GM13976 (cell line): ENCODE results near the gene NLRC5.

Source experiments
- DNase-seq: peaks from one replicate; pipeline ENCODE4 v3.0.0; 2012; ENCODE audit warnings: low spot score
- in situ Hi-C: fragments of 300-500 bp; cut with MboI; formaldehyde crosslinking; loops from one replicate; pipeline ENCODE4 v1.12.0; 2022; ENCODE audit warnings: low sequenced_read_pairs, mixed read lengths, inconsistent platforms; ENCODE audit not compliant: unreplicated experiment
- TF ChIP-seq, protein P1 (sequence below): IDR thresholded peaks from 2 replicates; pipeline ENCODE4 v1.5.1; 2012; ENCODE audit warnings: borderline replicate concordance, mild to moderate bottlenecking; ENCODE audit not compliant: insufficient read depth; ENCODE audit errors: extremely low read depth, missing control alignments, control extremely low read depth

The NLRC5 gene

DNA sequence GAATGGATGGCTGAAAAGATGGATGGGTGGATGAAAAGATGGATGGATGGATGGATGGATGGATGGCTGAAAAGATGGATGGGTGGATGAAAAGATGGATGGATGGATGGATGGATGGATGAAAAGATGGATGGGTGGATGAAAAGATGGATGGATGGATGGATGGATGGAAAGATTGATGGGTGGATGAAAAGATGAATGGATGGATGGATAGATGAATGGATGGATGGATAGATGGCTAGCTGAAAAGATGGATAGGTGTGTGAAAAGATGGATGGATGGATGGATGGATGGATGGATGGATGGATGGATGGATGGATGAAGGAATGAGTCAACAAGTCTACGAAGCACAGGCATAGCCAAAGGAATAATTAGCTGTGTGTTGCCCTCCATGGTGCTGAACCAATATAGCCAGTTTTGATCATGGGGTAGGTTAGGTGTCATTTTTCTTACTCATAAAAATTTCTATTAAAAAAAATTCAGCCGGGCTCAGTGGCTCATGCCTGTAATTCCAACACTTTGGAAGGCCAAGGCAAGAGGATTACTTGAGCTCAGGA, 41.1 kb downstream of the NLRC5 start:
- no peak for DNase-seq
- in situ Hi-C loops = no loop called here
- TF ChIP-seq, protein P1, sequence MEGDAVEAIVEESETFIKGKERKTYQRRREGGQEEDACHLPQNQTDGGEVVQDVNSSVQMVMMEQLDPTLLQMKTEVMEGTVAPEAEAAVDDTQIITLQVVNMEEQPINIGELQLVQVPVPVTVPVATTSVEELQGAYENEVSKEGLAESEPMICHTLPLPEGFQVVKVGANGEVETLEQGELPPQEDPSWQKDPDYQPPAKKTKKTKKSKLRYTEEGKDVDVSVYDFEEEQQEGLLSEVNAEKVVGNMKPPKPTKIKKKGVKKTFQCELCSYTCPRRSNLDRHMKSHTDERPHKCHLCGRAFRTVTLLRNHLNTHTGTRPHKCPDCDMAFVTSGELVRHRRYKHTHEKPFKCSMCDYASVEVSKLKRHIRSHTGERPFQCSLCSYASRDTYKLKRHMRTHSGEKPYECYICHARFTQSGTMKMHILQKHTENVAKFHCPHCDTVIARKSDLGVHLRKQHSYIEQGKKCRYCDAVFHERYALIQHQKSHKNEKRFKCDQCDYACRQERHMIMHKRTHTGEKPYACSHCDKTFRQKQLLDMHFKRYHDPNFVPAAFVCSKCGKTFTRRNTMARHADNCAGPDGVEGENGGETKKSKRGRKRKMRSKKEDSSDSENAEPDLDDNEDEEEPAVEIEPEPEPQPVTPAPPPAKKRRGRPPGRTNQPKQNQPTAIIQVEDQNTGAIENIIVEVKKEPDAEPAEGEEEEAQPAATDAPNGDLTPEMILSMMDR = no peak

DNA sequence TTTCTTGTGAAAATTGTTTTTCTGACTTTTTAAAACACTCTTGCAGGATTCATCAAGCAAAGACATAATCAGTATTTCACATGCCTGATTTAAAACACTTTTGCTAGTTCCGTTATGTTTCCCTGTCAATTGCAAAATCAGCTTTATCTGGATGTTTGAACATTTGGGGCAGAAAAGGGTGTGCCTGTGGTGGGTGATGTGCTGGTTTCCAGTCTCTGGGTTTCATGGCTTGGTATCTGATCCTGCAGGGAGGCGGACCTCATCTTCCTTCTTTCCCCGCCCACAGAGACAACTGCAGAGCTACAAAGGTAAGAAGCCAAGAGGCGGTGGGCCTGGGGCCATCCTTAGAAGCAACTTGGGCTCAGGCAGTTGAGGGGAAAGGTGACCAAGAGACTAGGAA, 41.8 kb downstream of the NLRC5 start:
- in situ Hi-C loops = no loop called here
- no peak for DNase-seq
- TF ChIP-seq, protein P1 = no peak

DNA sequence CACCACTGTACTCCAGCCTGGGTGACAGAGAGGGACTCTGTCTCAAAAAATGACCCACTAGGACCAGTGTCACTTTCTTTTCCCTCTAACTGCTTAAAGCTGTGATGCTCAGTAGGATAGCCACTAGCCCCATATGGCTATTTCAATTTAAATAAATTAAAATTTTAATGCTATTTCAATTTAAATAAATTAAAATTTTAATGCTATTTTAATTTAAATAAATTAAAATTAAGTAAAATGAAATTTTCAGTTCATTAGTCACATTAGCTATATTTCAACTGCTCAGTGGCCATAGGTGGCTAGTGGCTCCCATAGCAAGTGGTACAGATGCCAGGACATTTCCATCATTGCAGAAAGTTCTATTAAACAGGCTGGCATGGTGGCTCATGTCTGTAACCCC, 43.0 kb downstream of the NLRC5 start:
- in situ Hi-C loops = no loop called here
- TF ChIP-seq, protein P1 = no peak
- DNase-seq = no peak

DNA sequence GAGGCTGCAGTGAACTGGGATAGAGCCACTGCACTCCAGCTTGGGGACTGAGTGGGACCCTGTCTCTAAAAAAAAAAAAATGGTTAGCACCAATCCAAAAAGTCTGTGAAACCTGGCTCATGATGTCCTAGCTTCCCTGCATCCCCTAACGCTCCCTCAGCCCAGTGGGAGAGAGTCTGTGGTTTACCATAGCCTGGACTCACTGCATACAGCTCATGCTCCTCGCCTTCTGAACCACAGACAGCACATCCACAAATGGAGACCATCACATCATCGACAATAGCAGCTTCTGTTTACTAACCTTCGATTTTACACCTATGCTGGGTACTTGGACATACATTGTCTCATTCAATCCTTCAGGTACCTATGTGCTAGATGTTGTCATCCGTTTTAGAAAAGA, 43.6 kb downstream of the NLRC5 start:
- no peak for DNase-seq
- in situ Hi-C loops = no loop called here
- TF ChIP-seq, protein P1 = no peak

DNA sequence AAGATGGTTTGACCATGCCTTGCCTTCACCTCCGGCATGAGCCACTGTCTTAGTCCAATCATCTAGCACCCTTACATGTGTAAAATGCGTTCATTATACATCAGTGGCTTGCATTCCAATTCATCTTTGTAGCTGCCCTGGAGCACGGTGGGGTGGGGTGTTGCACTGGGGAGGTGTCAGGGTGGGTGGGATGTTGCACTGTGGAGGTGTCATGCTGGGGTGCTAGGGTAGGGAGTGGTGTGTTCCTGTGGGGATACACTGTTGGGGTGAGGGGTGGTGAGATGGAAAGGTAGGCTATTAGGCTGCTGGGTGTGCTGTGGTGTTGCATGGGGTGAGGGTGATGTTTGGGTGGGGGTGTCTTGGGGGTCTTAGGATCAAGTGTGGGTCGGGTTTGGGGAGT, 47.0 kb downstream of the NLRC5 start:
- TF ChIP-seq, protein P1 = no peak
- DNase-seq = no peak
- in situ Hi-C loops = no loop called here

DNA sequence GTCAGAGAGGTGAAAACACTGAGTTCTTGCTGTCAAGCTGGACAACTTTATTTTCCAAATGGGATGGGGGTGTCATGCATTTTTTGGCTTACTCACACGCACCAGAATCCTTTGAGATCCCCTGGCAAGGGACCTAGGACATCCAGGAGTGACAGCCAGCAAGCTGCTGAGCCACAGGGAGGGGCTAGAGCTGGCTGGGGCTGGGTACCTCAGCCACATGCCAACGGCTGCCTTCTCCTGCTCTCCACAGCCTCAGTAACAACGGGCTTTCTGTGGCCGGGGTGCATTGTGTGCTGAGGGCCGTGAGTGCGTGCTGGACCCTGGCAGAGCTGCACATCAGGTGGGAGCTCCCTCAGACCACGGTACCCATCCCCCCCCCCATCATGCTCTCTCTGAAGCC, 47.6 kb downstream of the NLRC5 start:
- TF ChIP-seq, protein P1 = no peak
- DNase-seq = no peak
- in situ Hi-C loops = no loop called here

DNA sequence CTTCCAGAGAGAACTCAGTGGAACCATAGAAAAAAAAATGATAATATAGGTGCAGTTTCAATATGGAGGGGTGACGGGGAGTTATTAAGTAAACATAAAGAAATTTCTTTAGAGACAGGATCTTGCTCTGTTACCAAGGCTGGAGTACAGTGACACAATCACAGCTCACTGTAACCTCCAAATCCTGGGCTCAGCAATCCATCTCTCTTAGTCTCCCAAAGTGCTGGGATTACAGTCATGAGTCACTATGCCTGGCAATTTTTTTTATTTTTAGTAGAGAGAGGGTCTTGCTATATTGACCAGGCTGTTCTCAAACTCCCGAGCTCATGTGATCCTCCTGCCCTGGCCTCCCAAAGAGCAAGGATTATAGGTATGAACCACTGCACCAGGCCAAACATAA, 48.8 kb downstream of the NLRC5 start:
- in situ Hi-C loops = no loop called here
- TF ChIP-seq, protein P1 = no peak
- DNase-seq = no peak
